ENCODE measurements around the gene C11orf65. TPM values are rescaled to one million over a fixed set of nuclear protein-coding genes. Genes with fewer than 3 reads are reported as not detected.
A peak's percentile ranks its signal among the peaks of the same experiment; 100 is the strongest.

C11orf65 gene
- total and polyA plus RNA-seq, 7 donors, result 0.14 to 1.1 (median 0.42) TPM; not detected in 2

GRCh38 chr11:108498816-108499408 lies 31.6 kb upstream of the C11orf65 start:
- Histone ChIP-seq H3K9me3 (no peaks in the 10 kb centered on the region), H3K36me3 (no peaks in the 10 kb centered on the region), H3K27me3 (no peaks in the 10 kb centered on the region), H3K4me1 (peaks cover 0 to 16% (median 7%) of the 10 kb centered on the region in 4 donors), H3K27ac (peak overlapping the region; percentile 92 to 98 (median 96)), H3K4me3 (peak overlapping the region; percentile 57 to 84 (median 74))
- peak; percentile 63 for DNase-seq
- no peak for TF ChIP-seq POLR2AphosphoS5 (IDR thresholded peaks at IDR 0.05)
- no peak for TF ChIP-seq CTCF (IDR thresholded peaks at IDR 0.05)
- no peak for TF ChIP-seq POLR2A (IDR thresholded peaks at IDR 0.05)
- TF ChIP-seq EP300 (IDR thresholded peaks at IDR 0.05), result no peak
- intact Hi-C loops (cut with DNase I), result loop anchor here (5.0 kb wide), 2 partner anchors 163 to 277 kb away; partner anchors contain the start of genes ATM and NPAT
- whole genome bisulfite sequencing, 2 donors, result 65 to 76% methylated on average over 29 of the region's 29 CpGs

GRCh38 chr11:108498046-108498815 lies 30.9 kb upstream of the C11orf65 start, which contains the start of gene POGLUT3:
TSS of gene POGLUT3 (minus strand) at chr11:108498384. CDS start at chr11:108498366, 18 bp downstream.
- TF ChIP-seq EP300 (IDR thresholded peaks at IDR 0.05) (no peak), POLR2A (IDR thresholded peaks at IDR 0.05) (no peak), POLR2AphosphoS5 (IDR thresholded peaks at IDR 0.05) (peak in 3 of 4 donors; percentile 22 to 67 (median 46)), CTCF (IDR thresholded peaks at IDR 0.05) (no peak)
- intact Hi-C loops (cut with DNase I), result loop anchor here (5.0 kb wide), 2 partner anchors 164 to 276 kb away; partner anchors contain the start of genes ATM and NPAT
- no peaks in the 10 kb centered on the region for H3K9me3 ChIP-seq
- peaks cover 0 to 16% (median 7%) of the 10 kb centered on the region in 4 donors for H3K4me1 ChIP-seq
- H3K4me3 ChIP-seq, result peak within 1 kb of the TSS; percentile 57 to 84 (median 74)
- no peaks in the 10 kb centered on the region for H3K36me3 ChIP-seq
- 0% methylated on average over 84 of the region's 84 CpGs for WGBS, 2 donors
- peak; percentile 85 for DNase-seq
- H3K27me3 ChIP-seq, result no peaks in the 10 kb centered on the region
- H3K27ac ChIP-seq, result peak within 1 kb of the TSS; percentile 92 to 98 (median 96)

GRCh38 chr11:108497317-108498045 lies 30.2 kb upstream of the C11orf65 start:
- H3K27me3 ChIP-seq, result no peaks in the 10 kb centered on the region

More at GRCh38 chr11:108497317-108498045, 30.2 kb upstream of the C11orf65 start:
- H3K4me1 ChIP-seq, result peaks cover 0 to 16% (median 7%) of the 10 kb centered on the region in 4 donors
- H3K27ac ChIP-seq, result peak overlapping the region; percentile 92 to 98 (median 96)
- 1 to 2% methylated on average over 30 of the region's 30 CpGs for WGBS, 2 donors
- DNase-seq, result peak; percentile 96
- TF ChIP-seq POLR2AphosphoS5 (IDR thresholded peaks at IDR 0.05), result peak; percentile 89 to 99 (median 94)
- no peak for TF ChIP-seq CTCF (IDR thresholded peaks at IDR 0.05)
- peak; percentile 63 to 71 for TF ChIP-seq POLR2A (IDR thresholded peaks at IDR 0.05)
- TF ChIP-seq EP300 (IDR thresholded peaks at IDR 0.05), result peak in 1 of 4 donors; percentile 28
- intact Hi-C loops (cut with DNase I), result loop anchor here (1.0 to 5.0 kb wide), 3 partner anchors 30 to 275 kb away; partner anchors contain the start of genes ATM, C11orf65 and NPAT
- no peaks in the 10 kb centered on the region for H3K9me3 ChIP-seq
- H3K4me3 ChIP-seq, result peak overlapping the region; percentile 57 to 84 (median 74)
- no peaks in the 10 kb centered on the region for H3K36me3 ChIP-seq

All from sigmoid colon (tissue), 7 donors.